Endothelial cell of umbilical vein (primary cell): ENCODE measurements around the gene ANKFN1.

Source experiments
- EZH2 ChIP-seq: IDR thresholded peaks from 2 replicates; pipeline ENCODE4 v1.6.1; 2012; ENCODE audit warnings: borderline replicate concordance, low read depth, mild to moderate bottlenecking, moderate library complexity, low read length, inconsistent platforms; ENCODE audit not compliant: severe bottlenecking
- MYC ChIP-seq: IDR thresholded peaks from one replicate; pipeline ENCODE4 v1.6.1; 2011; ENCODE audit warnings: mild to moderate bottlenecking, low read depth, low read length
- POLR2A ChIP-seq: IDR thresholded peaks from 2 replicates; pipeline ENCODE4 v1.6.1; 2012; ENCODE audit warnings: low read depth, mild to moderate bottlenecking, control low read depth, low read length
- POLR2AphosphoS5 ChIP-seq: IDR thresholded peaks from 2 replicates; pipeline ENCODE4 v1.6.1; 2012; ENCODE audit warnings: low read depth, mild to moderate bottlenecking, control low read depth, low read length, moderate library complexity; ENCODE audit not compliant: insufficient read depth
- TF ChIP-seq, protein P1 (sequence below), 2 donors: IDR thresholded peaks; 1 replicate in 1 of 2; 2 replicates in 1 of 2; pipeline ENCODE4 v1.5.1; 2011; ENCODE audit warnings: low read length in 2 of 2, mild to moderate bottlenecking in 2 of 2, moderate library complexity in 2 of 2, control low read depth in 1 of 2, inconsistent platforms in 1 of 2, low read depth in 1 of 2; ENCODE audit not compliant: insufficient read depth in 1 of 2; ENCODE audit errors: extremely low read depth in 1 of 2
- TF ChIP-seq, protein P2 (sequence below): IDR thresholded peaks from 2 replicates; pipeline ENCODE4 v1.6.1; 2011; ENCODE audit not compliant: insufficient read depth, insufficient read length

- TF ChIP-seq POLR2A (no peak), POLR2AphosphoS5 (no peak), EZH2 (no peak), MYC (no peak)
- TF ChIP-seq, protein P1, sequence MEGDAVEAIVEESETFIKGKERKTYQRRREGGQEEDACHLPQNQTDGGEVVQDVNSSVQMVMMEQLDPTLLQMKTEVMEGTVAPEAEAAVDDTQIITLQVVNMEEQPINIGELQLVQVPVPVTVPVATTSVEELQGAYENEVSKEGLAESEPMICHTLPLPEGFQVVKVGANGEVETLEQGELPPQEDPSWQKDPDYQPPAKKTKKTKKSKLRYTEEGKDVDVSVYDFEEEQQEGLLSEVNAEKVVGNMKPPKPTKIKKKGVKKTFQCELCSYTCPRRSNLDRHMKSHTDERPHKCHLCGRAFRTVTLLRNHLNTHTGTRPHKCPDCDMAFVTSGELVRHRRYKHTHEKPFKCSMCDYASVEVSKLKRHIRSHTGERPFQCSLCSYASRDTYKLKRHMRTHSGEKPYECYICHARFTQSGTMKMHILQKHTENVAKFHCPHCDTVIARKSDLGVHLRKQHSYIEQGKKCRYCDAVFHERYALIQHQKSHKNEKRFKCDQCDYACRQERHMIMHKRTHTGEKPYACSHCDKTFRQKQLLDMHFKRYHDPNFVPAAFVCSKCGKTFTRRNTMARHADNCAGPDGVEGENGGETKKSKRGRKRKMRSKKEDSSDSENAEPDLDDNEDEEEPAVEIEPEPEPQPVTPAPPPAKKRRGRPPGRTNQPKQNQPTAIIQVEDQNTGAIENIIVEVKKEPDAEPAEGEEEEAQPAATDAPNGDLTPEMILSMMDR (IDR thresholded peaks at IDR 0.05; ENCODE audit: extremely low read depth in 1 of 2, insufficient read depth in 1 of 2, low read depth in 1 of 2, low read length in 2 of 2): no peak
- TF ChIP-seq, protein P2, sequence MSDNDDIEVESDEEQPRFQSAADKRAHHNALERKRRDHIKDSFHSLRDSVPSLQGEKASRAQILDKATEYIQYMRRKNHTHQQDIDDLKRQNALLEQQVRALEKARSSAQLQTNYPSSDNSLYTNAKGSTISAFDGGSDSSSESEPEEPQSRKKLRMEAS: no peak
Observed at GRCh38 chr17:56322991-56323390, 169.7 kb downstream of the ANKFN1 start.
